Activated B cell treated with CpG ODN at 0.5 μM for 24 hours (primary cell): ENCODE results near the gene CDKN2A. TPM values are rescaled to one million over a fixed set of nuclear protein-coding genes. Genes with fewer than 3 reads are reported as not detected.

Source experiments
- ATAC-seq: fragments of 200-7000 bp; cut with Tn5 transposase; one replicate; pipeline ENCODE4 v1.10.0; 2021; ENCODE audit warnings: low read depth, mild to moderate bottlenecking, moderate library complexity
- CTCF ChIA-PET: fragments of 350-600 bp; sonication (Branson Sonifier 250); formaldehyde crosslinking; loops from one replicate; lab custom pipeline; 2021; ENCODE audit warnings: antibody characterized with exemption; lab: Charles Lee
- POLR2A ChIA-PET: fragments of 350-600 bp; sonication (Branson Sonifier 250); formaldehyde crosslinking; loops from one replicate; lab custom pipeline; 2021; ENCODE audit warnings: antibody characterized with exemption; lab: Charles Lee
- DNase-seq: peaks from one replicate; pipeline ENCODE4 v3.0.0; 2022
- H3K27ac Mint-ChIP-seq: one replicate; pipeline ENCODE4 v1.8.0; 2020; ENCODE audit warnings: mixed read lengths
- H3K27me3 Mint-ChIP-seq: one replicate; pipeline ENCODE4 v1.8.0; 2021; ENCODE audit warnings: mixed read lengths
- H3K36me3 Mint-ChIP-seq: one replicate; pipeline ENCODE4 v1.8.0; 2021; ENCODE audit warnings: low read depth, mixed read lengths
- H3K4me1 Mint-ChIP-seq: one replicate; pipeline ENCODE4 v1.8.0; 2021; ENCODE audit warnings: mixed read lengths
- H3K4me3 Mint-ChIP-seq: one replicate; pipeline ENCODE4 v1.8.0; 2020; ENCODE audit warnings: mild to moderate bottlenecking, mixed read lengths
- H3K9me3 Mint-ChIP-seq: one replicate; pipeline ENCODE4 v1.8.0; 2020; ENCODE audit warnings: mixed read lengths
- CTCF ChIP-seq: fragments of 200-600 bp; IDR thresholded peaks from one replicate; pipeline ENCODE4 v1.8.0; 2022; ENCODE audit warnings: antibody characterized with exemption, mild to moderate bottlenecking
- intact Hi-C: fragments of 100-400 bp; cut with micrococcal nuclease; formaldehyde crosslinking; loops from one replicate; pipeline ENCODE4 v1.15.1; 2024
- total RNA-seq: library from RNA; stranded (reverse); gene quantifications from 2 replicates; pipeline ENCODE4 v1.2.3, GENCODE V29; 2022

CDKN2A gene
- total RNA-seq, 1 donor from 2014 or later: 8.5 TPM

GRCh38 chr9:22002038-22002437 lies 7.8 kb upstream of the CDKN2A start:
- CTCF ChIA-PET: no interaction called here
- intact Hi-C loops: loop anchor here (10.0 kb wide), 1 partner anchor 453 kb away; no protein-coding TSS in a partner anchor

GRCh38 chr9:21998026-21998425 lies 3.8 kb upstream of the CDKN2A start:
- no peak for TF ChIP-seq CTCF
- peaks cover 6% of the 10 kb centered on the region for H3K27me3 Mint-ChIP-seq
- ChIA-PET CTCF (no interaction called here), POLR2A (interaction anchor here (1.3 kb wide), 1 partner anchor 10 kb away, joined by 4 read pairs; no protein-coding TSS in a partner anchor)
- H3K9me3 Mint-ChIP-seq: no peaks in the 10 kb centered on the region
- DNase-seq: no peak
- intact Hi-C loops: loop anchor here (5.0 kb wide), 3 partner anchors 616 to 1376 kb away; partner anchors contain the start of genes KLHL9 and MLLT3
- peaks cover 22% of the 10 kb centered on the region for H3K4me1 Mint-ChIP-seq
- ATAC-seq: no peak
- H3K27ac Mint-ChIP-seq: no peak overlapping the region
- H3K36me3 Mint-ChIP-seq: peaks cover 6% of the 10 kb centered on the region
- H3K4me3 Mint-ChIP-seq: no peak overlapping the region

More at GRCh38 chr9:22002038-22002437, 7.8 kb upstream of the CDKN2A start:
- ATAC-seq (no peak), DNase-seq (no peak)
- Mint-ChIP-seq H3K27ac (no peak overlapping the region), H3K4me3 (no peak overlapping the region), H3K9me3 (no peaks in the 10 kb centered on the region), H3K36me3 (no peaks in the 10 kb centered on the region), H3K4me1 (peaks cover 20% of the 10 kb centered on the region), H3K27me3 (peaks cover 25% of the 10 kb centered on the region)
- no peak for TF ChIP-seq CTCF
- POLR2A ChIA-PET: no interaction called here

GRCh38 chr9:21997480-21997879 lies 3.3 kb upstream of the CDKN2A start:
- no peak overlapping the region for H3K27ac Mint-ChIP-seq
- intact Hi-C loops: loop anchor here (5.0 kb wide), 3 partner anchors 615 to 1375 kb away; partner anchors contain the start of genes KLHL9 and MLLT3
- no peak overlapping the region for H3K4me3 Mint-ChIP-seq
- H3K36me3 Mint-ChIP-seq: peaks cover 6% of the 10 kb centered on the region
- ChIA-PET CTCF (interaction anchor here (0.8 kb wide), 1 partner anchor 11 kb away, joined by 3 read pairs; no protein-coding TSS in a partner anchor), POLR2A (interaction anchor here (1.3 kb wide), 1 partner anchor 11 kb away, joined by 4 read pairs; no protein-coding TSS in a partner anchor)
- TF ChIP-seq CTCF: no peak
- ATAC-seq (no peak), DNase-seq (no peak)
- no peaks in the 10 kb centered on the region for H3K9me3 Mint-ChIP-seq
- H3K27me3 Mint-ChIP-seq: peaks cover 6% of the 10 kb centered on the region
- H3K4me1 Mint-ChIP-seq: peaks cover 24% of the 10 kb centered on the region

- ChIA-PET POLR2A (interaction anchor here (1.3 to 3.1 kb wide), 2 partner anchors 11 to 12 kb away, joined by 4 to 18 read pairs; partner anchors contain the start of gene CDKN2B), CTCF (interaction anchor here (0.8 to 4.2 kb wide), 2 partner anchors 11 to 12 kb away, joined by 3 to 21 read pairs; partner anchors contain the start of gene CDKN2B)
- ATAC-seq: no peak
- intact Hi-C loops: loop anchor here (5.0 kb wide), 3 partner anchors 615 to 1375 kb away; partner anchors contain the start of genes KLHL9 and MLLT3
- Mint-ChIP-seq H3K9me3 (no peaks in the 10 kb centered on the region), H3K27ac (no peak overlapping the region), H3K4me3 (peak overlapping the region; percentile 98), H3K27me3 (peaks cover 6% of the 10 kb centered on the region), H3K4me1 (peaks cover 24% of the 10 kb centered on the region), H3K36me3 (peaks cover 6% of the 10 kb centered on the region)
- DNase-seq: no peak
- no peak for TF ChIP-seq CTCF
Measured at GRCh38 chr9:21996858-21997257, 2.7 kb upstream of the CDKN2A start.

GRCh38 chr9:21996438-21996837 lies 2.2 kb upstream of the CDKN2A start:
- peaks cover 6% of the 10 kb centered on the region for H3K36me3 Mint-ChIP-seq
- peak overlapping the region; percentile 98 for H3K4me3 Mint-ChIP-seq
- no peaks in the 10 kb centered on the region for H3K9me3 Mint-ChIP-seq
- DNase-seq (no peak), ATAC-seq (no peak)
- H3K27ac Mint-ChIP-seq: peak overlapping the region; percentile 72
- ChIA-PET POLR2A (interaction anchor here (3.1 kb wide), 1 partner anchor 12 kb away, joined by 18 read pairs; the partner anchor contains the start of gene CDKN2B), CTCF (interaction anchor here (1.5 to 4.2 kb wide), 2 partner anchors 12 to 180 kb away, joined by 4 to 21 read pairs; partner anchors contain the start of gene CDKN2B)
- no peak for TF ChIP-seq CTCF
- peaks cover 24% of the 10 kb centered on the region for H3K4me1 Mint-ChIP-seq
- H3K27me3 Mint-ChIP-seq: peaks cover 6% of the 10 kb centered on the region
- intact Hi-C loops: loop anchor here (5.0 kb wide), 3 partner anchors 614 to 1374 kb away; partner anchors contain the start of genes KLHL9 and MLLT3
